HepG2 (cell line): Measurements from ENCODE around the gene XIST.

Experiments used
- ARID2 ChIP-seq: sonication (generic); formaldehyde crosslinking; IDR thresholded peaks from 2 replicates; pipeline ENCODE4 v1.8.1; 2022; ENCODE audit warnings: mild to moderate bottlenecking, missing genetic modification reagents, borderline replicate concordance
- KDM3A ChIP-seq: IDR thresholded peaks from 2 replicates; pipeline ENCODE4 v1.6.1; 2018; ENCODE audit warnings: low read depth, missing compliant biosample characterization
- MIER2 ChIP-seq: IDR thresholded peaks from 2 replicates; pipeline ENCODE4 v1.6.1; 2016; ENCODE audit warnings: missing biosample characterization, missing genetic modification reagents
- MLXIP ChIP-seq: sonication (generic); formaldehyde crosslinking; IDR thresholded peaks from 2 replicates; pipeline ENCODE4 v1.9.0; 2021; ENCODE audit warnings: missing genetic modification reagents, borderline replicate concordance
- NR0B2 ChIP-seq: sonication (generic); formaldehyde crosslinking; IDR thresholded peaks from 2 replicates; pipeline ENCODE4 v1.4.0; 2020; ENCODE audit warnings: mild to moderate bottlenecking, missing genetic modification reagents
- PATZ1 ChIP-seq: sonication (generic); formaldehyde crosslinking; IDR thresholded peaks from 2 replicates; pipeline ENCODE4 v1.4.0; 2020; ENCODE audit warnings: missing genetic modification reagents
- PHF8 ChIP-seq: sonication (generic); formaldehyde crosslinking; IDR thresholded peaks from 2 replicates; pipeline ENCODE4 v1.5.0; 2020; ENCODE audit warnings: missing genetic modification reagents
- THAP7 ChIP-seq: sonication (generic); formaldehyde crosslinking; IDR thresholded peaks from 2 replicates; pipeline ENCODE4 v1.8.1; 2023; ENCODE audit warnings: mild to moderate bottlenecking, missing genetic modification reagents
- ZNF33B ChIP-seq: sonication (generic); formaldehyde crosslinking; IDR thresholded peaks from 2 replicates; pipeline ENCODE4 v1.5.1; 2020; ENCODE audit warnings: mild to moderate bottlenecking, missing genetic modification reagents
- ZNF766 ChIP-seq: sonication (generic); formaldehyde crosslinking; IDR thresholded peaks from 2 replicates; pipeline ENCODE4 v1.5.0; 2020; ENCODE audit warnings: missing genetic modification reagents, borderline replicate concordance

GRCh38 chrX:73859622-73860021 lies 7.1 kb upstream of the XIST start:
- no peak for TF ChIP-seq MIER2
- TF ChIP-seq PHF8 (CRISPR knock-in tag): no peak
- TF ChIP-seq ARID2 (CRISPR knock-in tag): no peak
- TF ChIP-seq THAP7: no peak
- no peak for TF ChIP-seq PATZ1
- no peak for TF ChIP-seq NR0B2 (CRISPR knock-in tag)
- no peak for TF ChIP-seq ZNF766 (CRISPR knock-in tag)
- TF ChIP-seq MLXIP (CRISPR knock-in tag): no peak
- TF ChIP-seq ZNF33B (CRISPR knock-in tag): no peak
- TF ChIP-seq KDM3A (CRISPR knock-in tag): no peak
